H1 (cell line): Measurements from ENCODE around the gene POLR2L. TPM values are rescaled to one million over a fixed set of nuclear protein-coding genes. Genes with fewer than 3 reads are reported as not detected.

Source experiments
- CTCF ChIA-PET: fragments of 300-600 bp; sonication (Branson Sonifier 250); formaldehyde crosslinking; loops from one replicate; lab custom pipeline; 2021; ENCODE audit not compliant: partially characterized antibody; lab: Charles Lee
- POLR2A ChIA-PET: fragments of 300-600 bp; sonication (Branson Sonifier 250); formaldehyde crosslinking; loops from one replicate; lab custom pipeline; 2021; ENCODE audit warnings: inconsistent platforms; ENCODE audit not compliant: partially characterized antibody; lab: Charles Lee
- DNase-seq, 2 experiments: peaks; one replicate each; pipeline versions ENCODE4 v3.0.0 to v3.0.0-alpha.2; 2010 to 2022; ENCODE audit warnings: low spot score in 2 of 2, low read depth in 1 of 2, mixed read lengths in 1 of 2
- FAIRE-seq: peaks from 2 replicates; lab custom pipeline; 2011; peaks lifted over from hg19 to GRCh38; lab: Jason Lieb, UNC
- H2AFZ ChIP-seq: 2 replicates; pipeline ENCODE4 v1.8.1; 2012; ENCODE audit warnings: low read length, inconsistent platforms
- H2AK5ac ChIP-seq: 2 replicates; pipeline ENCODE4 v1.6.1; 2013; ENCODE audit warnings: low read depth, low read length
- H2BK120ac ChIP-seq: replicated peaks from 2 replicates; pipeline ENCODE3; 2013; ENCODE audit warnings: low read depth, low read length, inconsistent platforms
- H2BK12ac ChIP-seq: 2 replicates; pipeline ENCODE4 v1.6.1; 2013; ENCODE audit warnings: low read depth, low read length
- H2BK15ac ChIP-seq: 2 replicates; pipeline ENCODE4 v1.6.1; 2013; ENCODE audit warnings: low read length
- H2BK20ac ChIP-seq: 2 replicates; pipeline ENCODE4 v1.6.1; 2013; ENCODE audit warnings: low read length
- H2BK5ac ChIP-seq: 2 replicates; pipeline ENCODE4 v1.6.1; 2013; ENCODE audit warnings: low read depth, low read length
- H3K14ac ChIP-seq: 2 replicates; pipeline ENCODE4 v1.6.1; 2013; ENCODE audit warnings: inconsistent platforms; ENCODE audit not compliant: insufficient read length
- H3K18ac ChIP-seq: 2 replicates; pipeline ENCODE4 v1.6.1; 2013; ENCODE audit warnings: low read length; ENCODE audit errors: extremely low read depth
- H3K23ac ChIP-seq: 2 replicates; pipeline ENCODE4 v1.6.1; 2013; ENCODE audit warnings: inconsistent platforms; ENCODE audit not compliant: insufficient read length
- H3K23me2 ChIP-seq: 2 replicates; pipeline ENCODE4 v1.6.1; 2013; ENCODE audit warnings: low read depth, low read length
- H3K27ac ChIP-seq: 2 replicates; pipeline ENCODE4 v1.6.1; 2011; ENCODE audit warnings: low read depth, low read length, inconsistent platforms
- H3K27me3 ChIP-seq, 4 experiments: replicated peaks in 1 of 4; 1 replicate in 1 of 4; 2 replicates in 3 of 4; pipeline versions ENCODE4 v1.6.1 to v1.8.1; 2011 to 2013; ENCODE audit warnings: low read length in 3 of 4, mild to moderate bottlenecking in 3 of 4, inconsistent platforms in 2 of 4, mixed read lengths in 2 of 4, moderate library complexity in 1 of 4; ENCODE audit not compliant: control insufficient read depth in 3 of 4, insufficient read depth in 3 of 4; ENCODE audit errors: extremely low read depth in 1 of 4
- H3K36me3 ChIP-seq, 4 experiments: 2 replicates each; pipeline versions ENCODE4 v1.6.1 to v1.8.1; 2011 to 2013; ENCODE audit warnings: mild to moderate bottlenecking in 4 of 4, low read length in 3 of 4, moderate library complexity in 2 of 4, control low read depth in 1 of 4, inconsistent platforms in 1 of 4; ENCODE audit not compliant: insufficient read depth in 4 of 4, control insufficient read depth in 2 of 4
- H3K4ac ChIP-seq: replicated peaks from 2 replicates; pipeline ENCODE3; 2013; ENCODE audit warnings: low read length, low read depth, mixed read lengths, inconsistent platforms; ENCODE audit not compliant: insufficient read length
- H3K4me1 ChIP-seq, 4 experiments: replicated peaks in 1 of 4; 1 replicate in 1 of 4; 2 replicates in 3 of 4; pipeline versions ENCODE4 v1.6.1 to v1.8.1; 2011 to 2013; ENCODE audit warnings: low read length in 3 of 4, inconsistent platforms in 2 of 4, mixed read lengths in 1 of 4; ENCODE audit not compliant: insufficient read depth in 4 of 4, control insufficient read depth in 3 of 4
- H3K4me2 ChIP-seq, 2 experiments: 2 replicates each; pipeline versions ENCODE4 v1.6.1 to v1.8.1; 2011 to 2013; ENCODE audit warnings: low read depth in 2 of 2, low read length in 2 of 2, control low read depth in 1 of 2, inconsistent platforms in 1 of 2, mild to moderate bottlenecking in 1 of 2; ENCODE audit not compliant: insufficient read depth in 1 of 2
- H3K4me3 ChIP-seq, 4 experiments: fragments of 200-600, 300-600 bp in 1 of 4; sonication (generic), shearing (Covaris generic), sonication (Bioruptor Twin) in 1 of 4; 2 replicates each; pipeline versions ENCODE4 v1.5.1 to v1.8.1; 2011 to 2016; ENCODE audit warnings: low read length in 4 of 4, low read depth in 3 of 4, control low read depth in 2 of 4, inconsistent platforms in 2 of 4, mild to moderate bottlenecking in 2 of 4, mixed read lengths in 1 of 4, moderate library complexity in 1 of 4; ENCODE audit not compliant: insufficient read depth in 2 of 4; ENCODE audit errors: extremely low read depth in 1 of 4
- H3K56ac ChIP-seq: replicated peaks from 2 replicates; pipeline ENCODE3; 2013; ENCODE audit warnings: low read depth, mild to moderate bottlenecking, mixed read lengths, low read length, inconsistent platforms; ENCODE audit not compliant: insufficient read length
- H3K79me1 ChIP-seq: 2 replicates; pipeline ENCODE4 v1.6.1; 2013; ENCODE audit warnings: low read depth, low read length, control low read depth
- H3K79me2 ChIP-seq, 2 experiments: 2 replicates each; pipeline versions ENCODE4 v1.6.1 to v1.8.1; 2012 to 2013; ENCODE audit warnings: low read length in 2 of 2, mild to moderate bottlenecking in 2 of 2, inconsistent platforms in 1 of 2; ENCODE audit not compliant: insufficient read depth in 2 of 2, control insufficient read depth in 1 of 2
- H3K9ac ChIP-seq, 4 experiments: replicated peaks in 1 of 4; 1 replicate in 1 of 4; 2 replicates in 3 of 4; pipeline versions ENCODE4 v1.6.1 to v1.8.1; 2011 to 2013; ENCODE audit warnings: low read depth in 3 of 4, low read length in 3 of 4, control low read depth in 2 of 4, mild to moderate bottlenecking in 2 of 4, moderate library complexity in 2 of 4, inconsistent platforms in 1 of 4; ENCODE audit errors: extremely low read depth in 1 of 4
- H3K9me3 ChIP-seq, 2 experiments: 2 replicates each; pipeline versions ENCODE4 v1.6.1 to v1.8.1; 2012 to 2013; ENCODE audit warnings: mild to moderate bottlenecking in 2 of 2, moderate library complexity in 2 of 2, control low read depth in 1 of 2, inconsistent platforms in 1 of 2, low read depth in 1 of 2, low read length in 1 of 2, mixed read lengths in 1 of 2; ENCODE audit not compliant: insufficient read depth in 2 of 2
- H4K20me1 ChIP-seq, 2 experiments: replicated peaks in 1 of 2; 2 replicates each; pipeline versions ENCODE3 to v1.8.1; 2011 to 2013; ENCODE audit warnings: inconsistent platforms in 2 of 2, low read length in 2 of 2, mild to moderate bottlenecking in 1 of 2; ENCODE audit not compliant: insufficient read depth in 2 of 2, control insufficient read depth in 1 of 2
- H4K5ac ChIP-seq: 2 replicates; pipeline ENCODE4 v1.6.1; 2013; ENCODE audit warnings: low read length, low read depth, mixed read lengths, inconsistent platforms; ENCODE audit not compliant: insufficient read length
- H4K8ac ChIP-seq: 2 replicates; pipeline ENCODE4 v1.8.0; 2013; ENCODE audit warnings: mild to moderate bottlenecking, moderate library complexity, low read length, inconsistent platforms; ENCODE audit not compliant: insufficient read depth; ENCODE audit errors: extremely low read depth
- H4K91ac ChIP-seq: replicated peaks from 2 replicates; pipeline ENCODE3; 2013; ENCODE audit warnings: low read length, mixed read lengths, inconsistent platforms; ENCODE audit not compliant: insufficient read length
- KDM4A ChIP-seq: IDR thresholded peaks from one replicate; pipeline ENCODE4 v1.7.1; 2012; ENCODE audit warnings: low read depth, mild to moderate bottlenecking, moderate library complexity, low read length, inconsistent platforms; ENCODE audit not compliant: severe bottlenecking
- PHF8 ChIP-seq: fragments of 200-600 bp; sonication (generic); conservative IDR thresholded peaks from 2 replicates; pipeline ENCODE4 v1.7.1; 2012; ENCODE audit warnings: low read depth, mild to moderate bottlenecking, inconsistent platforms, low read length, moderate library complexity
- WGBS, 2 experiments: shearing (Covaris generic) in 1 of 2; methylation state at CpG; one replicate each; pipeline versions ENCODE4 v1.1.6 to v1.1.7; 2013 to 2015; ENCODE audit warnings: low lambda C conversion rate in 2 of 2, mixed read lengths in 2 of 2, inconsistent platforms in 1 of 2, low coverage in 1 of 2, missing lambda C conversion rate in 1 of 2; ENCODE audit not compliant: insufficient replicate concordance in 2 of 2, insufficient coverage in 1 of 2, insufficient read length in 1 of 2; ENCODE audit errors: extremely low coverage in 1 of 2, missing lambda C conversion rate in 1 of 2; 5-methylcytosine and 5-hydroxymethylcytosine counted together
- polyA plus RNA-seq, 7 experiments: library from polyadenylated mRNA; depleted of rRNA in 3 of 7; stranded (reverse) in 5 of 7; unstranded in 2 of 7; fragments of >200 nt in 5 of 7; fragments of 200-250 nt in 2 of 7; gene quantifications; 1 replicate in 5 of 7; 2 replicates in 1 of 7; 4 replicates in 1 of 7; pipeline versions ENCODE4 v1.2.1 to v1.2.3, GENCODE V29; 2011 to 2013; ENCODE audit warnings: missing spikeins in 2 of 7, mixed read lengths in 2 of 7
- total RNA-seq: library from RNA; stranded (reverse); fragmentation: NEBNext Ultra II Directional; extraction: Animal tissue kit (Norgen Biotek cat#: 25700); gene quantifications from 2 replicates; pipeline ENCODE4 v1.2.1, GENCODE V29; 2021

POLR2L gene
- total and polyA plus RNA-seq, 2 of the 8 experiments (the other 6 are each of a cell fraction or from before 2014, with no cell fraction given) = 140 to 151 TPM

- Histone ChIP-seq H3K4me2 (no peak overlapping the region), H3K18ac (no peak overlapping the region), H3K4me3 (no peak overlapping the region), H3K4ac (no peak overlapping the region), H4K91ac (no peak overlapping the region), H2AK5ac (no peak overlapping the region), H2BK12ac (no peak overlapping the region), H4K5ac (no peak overlapping the region), H3K56ac (no peak overlapping the region), H4K8ac (no peak overlapping the region), H3K36me3 (peaks cover 10 to 30% (median 24%) of the 10 kb centered on the region in 4 experiments; a peak in 7 of 8 replicates), H3K23me2 (peaks cover 18% of the 10 kb centered on the region; the same call in 1 of the 2 replicates), H2BK15ac (no peak overlapping the region), H3K79me1 (peaks cover 9% of the 10 kb centered on the region; the same call in 1 of the 2 replicates), H4K20me1 (peaks cover 3 to 40% of the 10 kb centered on the region in 2 experiments), H2BK5ac (no peak overlapping the region), H3K27me3 (no peaks in the 10 kb centered on the region), H3K79me2 (peaks cover 0 to 18% of the 10 kb centered on the region in 2 experiments; a peak in 2 of 4 replicates), H3K27ac (no peak overlapping the region), H2BK20ac (no peak overlapping the region), H3K14ac (no peak overlapping the region), H2AFZ (no peak overlapping the region), H3K4me1 (peaks cover 0 to 19% (median 15%) of the 10 kb centered on the region in 4 experiments; a peak in 6 of 7 replicates), H2BK120ac (no peak overlapping the region), H3K9me3 (no peaks in the 10 kb centered on the region), H3K23ac (no peak overlapping the region), H3K9ac (no peak overlapping the region)
- CTCF ChIA-PET = interaction anchor here (1.5 to 5.2 kb wide), 5 partner anchors 9 to 55 kb away, joined by 4 to 26 read pairs (median 14); partner anchors contain the start of gene CRACR2B
- POLR2A ChIA-PET = interaction anchor here (17.9 to 40.4 kb wide), 2 partner anchors 18 to 28 kb away, joined by 234 to 1917 read pairs; partner anchors contain the start of genes CD151, CEND1, CRACR2B and PIDD1
- no peak for FAIRE-seq
- 90% methylated on average over 5 of the region's 5 CpGs; no CpG with 5 or more reads in 1 of the 2 experiments for WGBS, 2 experiments
- DNase-seq = no peak
- TF ChIP-seq PHF8 (no peak), KDM4A (no peak)
Observed at GRCh38 chr11:839280-839623, 3.1 kb downstream of the POLR2L start.
